Endothelial cell (in vitro differentiated cells): Measurements from ENCODE around the gene HIVEP3. TPM values are rescaled to one million over a fixed set of nuclear protein-coding genes. Genes with fewer than 3 reads are reported as not detected.

Experiments used
- DNase-seq: peaks from one replicate; pipeline ENCODE4 v3.0.0; 2021; ENCODE audit warnings: low spot score
- H3K27ac Mint-ChIP-seq: one replicate; pipeline ENCODE4 v1.8.0; 2021; ENCODE audit warnings: mixed read lengths, inconsistent platforms; ENCODE audit not compliant: unreplicated experiment
- H3K27me3 Mint-ChIP-seq: one replicate; pipeline ENCODE4 v1.8.0; 2021; ENCODE audit warnings: mild to moderate bottlenecking, moderate library complexity, mixed read lengths, inconsistent platforms; ENCODE audit not compliant: unreplicated experiment
- H3K36me3 Mint-ChIP-seq: one replicate; pipeline ENCODE4 v1.8.0; 2021; ENCODE audit warnings: mild to moderate bottlenecking, low read depth, mixed read lengths, inconsistent platforms; ENCODE audit not compliant: unreplicated experiment
- H3K4me1 Mint-ChIP-seq: one replicate; pipeline ENCODE4 v1.8.0; 2021; ENCODE audit warnings: mild to moderate bottlenecking, mixed read lengths, inconsistent platforms; ENCODE audit not compliant: unreplicated experiment
- H3K4me3 Mint-ChIP-seq: one replicate; pipeline ENCODE4 v1.8.0; 2021; ENCODE audit warnings: mild to moderate bottlenecking, mixed read lengths, inconsistent platforms; ENCODE audit not compliant: unreplicated experiment
- H3K9me3 Mint-ChIP-seq: one replicate; pipeline ENCODE4 v1.8.0; 2021; ENCODE audit warnings: mixed read lengths, inconsistent platforms; ENCODE audit not compliant: unreplicated experiment
- CTCF ChIP-seq: fragments of 200-600 bp; sonication (generic); IDR thresholded peaks from one replicate; pipeline ENCODE4 v1.5.0; 2021; ENCODE audit warnings: antibody characterized with exemption; ENCODE audit not compliant: unreplicated experiment
- total RNA-seq: library from RNA; stranded (reverse); fragmentation: NEBNext Ultra II Directional; extraction: Animal tissue kit (Norgen Biotek cat#: 25700); gene quantifications from one replicate; pipeline ENCODE4 v1.2.1, GENCODE V29; 2021; ENCODE audit not compliant: unreplicated experiment

HIVEP3 gene
- total RNA-seq, 1 donor from 2014 or later: 8.9 TPM

- Mint-ChIP-seq H3K4me3 (no peak overlapping the region), H3K4me1 (peaks cover 34% of the 10 kb centered on the region), H3K27me3 (peaks cover 23% of the 10 kb centered on the region), H3K9me3 (no peaks in the 10 kb centered on the region), H3K36me3 (peaks cover 6% of the 10 kb centered on the region), H3K27ac (no peak overlapping the region)
- TF ChIP-seq CTCF: no peak
- DNase-seq: no peak
Measured at GRCh38 chr1:41482001-41482765, 436.5 kb downstream of the HIVEP3 start.

- H3K4me1 Mint-ChIP-seq: peaks cover 31% of the 10 kb centered on the region
- peaks cover 19% of the 10 kb centered on the region for H3K27me3 Mint-ChIP-seq
- no peaks in the 10 kb centered on the region for H3K9me3 Mint-ChIP-seq
- no peak overlapping the region for H3K4me3 Mint-ChIP-seq
- no peak for TF ChIP-seq CTCF
- H3K27ac Mint-ChIP-seq: no peak overlapping the region
- no peak for DNase-seq
- H3K36me3 Mint-ChIP-seq: peaks cover 1% of the 10 kb centered on the region
Measured at GRCh38 chr1:41481109-41481775, 437.5 kb downstream of the HIVEP3 start.

- DNase-seq: no peak
- peaks cover 31% of the 10 kb centered on the region for H3K4me1 Mint-ChIP-seq
- H3K27ac Mint-ChIP-seq: no peak overlapping the region
- TF ChIP-seq CTCF: no peak
- no peaks in the 10 kb centered on the region for H3K36me3 Mint-ChIP-seq
- peaks cover 16% of the 10 kb centered on the region for H3K27me3 Mint-ChIP-seq
- H3K9me3 Mint-ChIP-seq: no peaks in the 10 kb centered on the region
- H3K4me3 Mint-ChIP-seq: no peak overlapping the region
Measured at GRCh38 chr1:41480204-41481108, 438.3 kb downstream of the HIVEP3 start.

GRCh38 chr1:41479808-41480160, 438.9 kb downstream of the HIVEP3 start:
- H3K4me1 Mint-ChIP-seq: peaks cover 31% of the 10 kb centered on the region

More at GRCh38 chr1:41479808-41480160, 438.9 kb downstream of the HIVEP3 start:
- no peak for DNase-seq
- no peak for TF ChIP-seq CTCF
- H3K4me3 Mint-ChIP-seq: no peak overlapping the region
- no peaks in the 10 kb centered on the region for H3K9me3 Mint-ChIP-seq
- no peak overlapping the region for H3K27ac Mint-ChIP-seq
- peaks cover 15% of the 10 kb centered on the region for H3K27me3 Mint-ChIP-seq
- H3K36me3 Mint-ChIP-seq: no peaks in the 10 kb centered on the region
